Measurements from ENCODE around the gene CTXN1.

Gene CTXN1

DNA sequence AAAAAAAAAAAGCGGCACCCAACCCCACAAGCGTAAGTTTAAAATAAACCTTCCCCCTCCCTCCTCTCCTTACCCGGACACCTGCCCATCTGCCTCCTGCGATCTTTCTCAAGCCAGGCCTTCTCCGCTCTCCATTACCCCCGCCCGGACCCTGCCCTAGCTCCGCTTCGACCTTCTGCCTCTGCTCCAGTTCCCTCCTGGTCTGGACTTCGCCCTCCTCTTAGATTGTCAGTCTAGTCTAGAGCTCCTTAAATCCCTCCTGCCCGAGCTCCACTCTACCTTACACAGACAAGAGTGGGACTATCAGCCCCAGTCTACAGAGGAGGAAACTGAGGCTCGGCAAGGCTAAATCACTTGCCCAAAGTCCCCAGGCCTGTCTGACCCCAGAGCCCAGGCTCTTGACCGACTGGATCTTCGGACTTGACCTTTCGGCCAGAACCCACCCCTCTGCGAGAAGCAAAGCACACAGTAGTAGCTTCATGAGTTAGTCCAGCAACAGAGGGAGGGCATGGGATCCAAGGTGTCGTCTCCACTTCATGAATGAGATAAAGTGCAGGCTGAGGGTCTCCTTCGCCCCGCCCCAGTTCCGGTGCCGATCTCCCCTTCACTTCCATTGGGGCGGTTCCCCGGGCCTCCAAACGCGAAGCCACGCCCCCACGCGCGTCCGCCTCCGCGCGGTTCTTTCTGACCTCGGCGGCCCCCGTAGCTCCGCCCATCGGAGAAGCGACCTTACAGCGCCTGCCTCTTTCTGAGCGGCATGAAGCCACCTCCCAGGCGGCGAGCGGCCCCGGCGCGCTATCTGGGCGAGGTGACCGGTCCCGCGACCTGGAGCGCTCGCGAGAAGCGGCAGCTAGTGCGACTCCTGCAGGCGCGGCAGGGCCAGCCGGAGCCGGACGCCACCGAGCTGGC, 6.1 kb downstream of the CTXN1 start, which contains the start of gene SNAPC2 (continued):
- peak; percentile 90 for TF ChIP-seq KLF16 (tag by site-specific recombination; IDR thresholded peaks at IDR 0.05)
- TF ChIP-seq ZFP41 (tag by site-specific recombination; IDR thresholded peaks at IDR 0.05; ENCODE audit: borderline replicate concordance) = no peak
- no peak for TF ChIP-seq ZNF274 (IDR thresholded peaks at IDR 0.05; ENCODE audit: low read length)
- no peak for TF ChIP-seq ZNF274 (tag by site-specific recombination; IDR thresholded peaks at IDR 0.05; ENCODE audit: borderline replicate concordance)
- TF ChIP-seq ZBTB20 (tag by site-specific recombination; IDR thresholded peaks at IDR 0.05) = peak; percentile 80
- no peak for TF ChIP-seq ZNF558 (tag by site-specific recombination; IDR thresholded peaks at IDR 0.05)
- TF ChIP-seq ZNF561 (tag by site-specific recombination; IDR thresholded peaks at IDR 0.05; ENCODE audit: borderline replicate concordance) = peak; percentile 72; the same call in 1 of the 2 replicates
- TF ChIP-seq, protein P1, sequence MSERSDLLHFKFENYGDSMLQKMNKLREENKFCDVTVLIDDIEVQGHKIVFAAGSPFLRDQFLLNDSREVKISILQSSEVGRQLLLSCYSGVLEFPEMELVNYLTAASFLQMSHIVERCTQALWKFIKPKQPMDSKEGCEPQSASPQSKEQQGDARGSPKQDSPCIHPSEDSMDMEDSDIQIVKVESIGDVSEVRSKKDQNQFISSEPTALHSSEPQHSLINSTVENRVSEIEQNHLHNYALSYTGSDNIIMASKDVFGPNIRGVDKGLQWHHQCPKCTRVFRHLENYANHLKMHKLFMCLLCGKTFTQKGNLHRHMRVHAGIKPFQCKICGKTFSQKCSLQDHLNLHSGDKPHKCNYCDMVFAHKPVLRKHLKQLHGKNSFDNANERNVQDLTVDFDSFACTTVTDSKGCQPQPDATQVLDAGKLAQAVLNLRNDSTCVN (tag by site-specific recombination; optimal IDR thresholded peaks at IDR 0.05) = peak; percentile 88
- no peak for TF ChIP-seq ZNF624 (tag by site-specific recombination; IDR thresholded peaks at IDR 0.05)
- no peak for TF ChIP-seq ZNF529 (tag by site-specific recombination; IDR thresholded peaks at IDR 0.05; ENCODE audit: insufficient replicate concordance)
- TF ChIP-seq ZNF335 (tag by site-specific recombination; conservative IDR thresholded peaks at IDR 0.05) = peak; percentile 98
- no peak for TF ChIP-seq ZNF132 (tag by site-specific recombination; IDR thresholded peaks at IDR 0.05; ENCODE audit: borderline replicate concordance)
- TF ChIP-seq KLF17 (tag by site-specific recombination; IDR thresholded peaks at IDR 0.05) = peak; percentile 40; the same call in 1 of the 2 replicates
- TF ChIP-seq ZBTB1 (tag by site-specific recombination; IDR thresholded peaks at IDR 0.05) = 0 out of 2 replicates have a peak, but pooled peaks have one; percentile 7
- peak; percentile 89 for TF ChIP-seq KLF10 (tag by site-specific recombination; IDR thresholded peaks at IDR 0.05)
- TF ChIP-seq ZFHX2 (tag by site-specific recombination; conservative IDR thresholded peaks at IDR 0.05) = peak; percentile 71
- no peak for TF ChIP-seq ZNF626 (tag by site-specific recombination; IDR thresholded peaks at IDR 0.05)
- TF ChIP-seq ZNF776 (tag by site-specific recombination; IDR thresholded peaks at IDR 0.05; ENCODE audit: borderline replicate concordance) = no peak
- TF ChIP-seq KLF9 (tag by site-specific recombination; IDR thresholded peaks at IDR 0.05; ENCODE audit: low read depth) = peak; percentile 88
- no peak for TF ChIP-seq ZNF416 (tag by site-specific recombination; IDR thresholded peaks at IDR 0.05)
- peak; percentile 40; the same call in 1 of the 2 replicates for TF ChIP-seq ZNF629 (tag by site-specific recombination; IDR thresholded peaks at IDR 0.05)
- TF ChIP-seq, protein P2, sequence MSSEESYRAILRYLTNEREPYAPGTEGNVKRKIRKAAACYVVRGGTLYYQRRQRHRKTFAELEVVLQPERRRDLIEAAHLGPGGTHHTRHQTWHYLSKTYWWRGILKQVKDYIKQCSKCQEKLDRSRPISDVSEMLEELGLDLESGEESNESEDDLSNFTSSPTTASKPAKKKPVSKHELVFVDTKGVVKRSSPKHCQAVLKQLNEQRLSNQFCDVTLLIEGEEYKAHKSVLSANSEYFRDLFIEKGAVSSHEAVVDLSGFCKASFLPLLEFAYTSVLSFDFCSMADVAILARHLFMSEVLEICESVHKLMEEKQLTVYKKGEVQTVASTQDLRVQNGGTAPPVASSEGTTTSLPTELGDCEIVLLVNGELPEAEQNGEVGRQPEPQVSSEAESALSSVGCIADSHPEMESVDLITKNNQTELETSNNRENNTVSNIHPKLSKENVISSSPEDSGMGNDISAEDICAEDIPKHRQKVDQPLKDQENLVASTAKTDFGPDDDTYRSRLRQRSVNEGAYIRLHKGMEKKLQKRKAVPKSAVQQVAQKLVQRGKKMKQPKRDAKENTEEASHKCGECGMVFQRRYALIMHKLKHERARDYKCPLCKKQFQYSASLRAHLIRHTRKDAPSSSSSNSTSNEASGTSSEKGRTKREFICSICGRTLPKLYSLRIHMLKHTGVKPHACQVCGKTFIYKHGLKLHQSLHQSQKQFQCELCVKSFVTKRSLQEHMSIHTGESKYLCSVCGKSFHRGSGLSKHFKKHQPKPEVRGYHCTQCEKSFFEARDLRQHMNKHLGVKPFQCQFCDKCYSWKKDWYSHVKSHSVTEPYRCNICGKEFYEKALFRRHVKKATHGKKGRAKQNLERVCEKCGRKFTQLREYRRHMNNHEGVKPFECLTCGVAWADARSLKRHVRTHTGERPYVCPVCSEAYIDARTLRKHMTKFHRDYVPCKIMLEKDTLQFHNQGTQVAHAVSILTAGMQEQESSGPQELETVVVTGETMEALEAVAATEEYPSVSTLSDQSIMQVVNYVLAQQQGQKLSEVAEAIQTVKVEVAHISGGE (tag by site-specific recombination; conservative IDR thresholded peaks at IDR 0.05; ENCODE audit: low read depth) = no peak
- peak; percentile 60 for TF ChIP-seq GLIS1 (tag by site-specific recombination; IDR thresholded peaks at IDR 0.05)
- TF ChIP-seq ZNF610 (tag by site-specific recombination; IDR thresholded peaks at IDR 0.05; ENCODE audit: borderline replicate concordance) = peak; percentile 90; the same call in 1 of the 2 replicates
- TF ChIP-seq ZNF596 (tag by site-specific recombination; IDR thresholded peaks at IDR 0.05) = no peak
- peak; percentile 81 for TF ChIP-seq KLF8 (tag by site-specific recombination; IDR thresholded peaks at IDR 0.05)
- no peak for TF ChIP-seq ZNF623 (tag by site-specific recombination; IDR thresholded peaks at IDR 0.05)
- TF ChIP-seq HOXC10 (CRISPR knock-in tag; IDR thresholded peaks at IDR 0.05) = 0 out of 2 replicates have a peak, but pooled peaks have one; percentile 49
